NCI-H187 treated with DMSO at 0.1 percent for 48 hours (cell line): ENCODE measurements around the gene ARRDC5.
"Not testable (repeated sequence)": the region's sequence is repeated elsewhere in the genome, so short reads cannot be mapped to it uniquely, and the experiment has no call there.

Source experiments
- DNase-seq: peaks from one replicate; lab custom pipeline; 2025; lab: John Stamatoyannopoulos, UW

ARRDC5 gene

GRCh38 chr19:4909897-4910593 lies 7.3 kb upstream of the ARRDC5 start:
- peak; percentile 82 for DNase-seq

GRCh38 chr19:4909156-4909896 lies 6.6 kb upstream of the ARRDC5 start, which contains the start of gene UHRF1:
UHRF1 (plus strand) TSS chr19:4909501; CDS start chr19:4910886, 1,385 bp downstream.
- DNase-seq, result no peak

GRCh38 chr19:4908781-4909155 lies 6.1 kb upstream of the ARRDC5 start:
- no peak for DNase-seq

- no peak for DNase-seq
Measured at GRCh38 chr19:4908360-4908759, 5.7 kb upstream of the ARRDC5 start.

GRCh38 chr19:4906963-4907362 lies 4.3 kb upstream of the ARRDC5 start:
- no peak for DNase-seq

GRCh38 chr19:4904481-4904880 lies 1.8 kb upstream of the ARRDC5 start:
- no peak for DNase-seq

GRCh38 chr19:4900879-4901278 lies 1.8 kb downstream of the ARRDC5 start:
- not testable (repeated sequence) for DNase-seq

GRCh38 chr19:4897146-4897545 lies 5.5 kb downstream of the ARRDC5 start:
- DNase-seq, result no peak

GRCh38 chr19:4896372-4896771 lies 6.3 kb downstream of the ARRDC5 start:
- DNase-seq, result no peak

GRCh38 chr19:4892962-4893361 lies 9.7 kb downstream of the ARRDC5 start:
- DNase-seq, result not testable (repeated sequence)

GRCh38 chr19:4891066-4891465 lies 11.6 kb downstream of the ARRDC5 start:
- no peak for DNase-seq

GRCh38 chr19:4889034-4889815 lies 13.5 kb downstream of the ARRDC5 start:
- DNase-seq, result no peak

GRCh38 chr19:4887803-4888202 lies 14.9 kb downstream of the ARRDC5 start:
- DNase-seq, result not testable (repeated sequence)

- DNase-seq, result not testable (repeated sequence)
Measured at GRCh38 chr19:4884993-4885392, 17.7 kb downstream of the ARRDC5 start.

- DNase-seq, result not testable (repeated sequence)
Measured at GRCh38 chr19:4882874-4883273, 19.8 kb downstream of the ARRDC5 start.

GRCh38 chr19:4879041-4879440 lies 23.7 kb downstream of the ARRDC5 start:
- no peak for DNase-seq

GRCh38 chr19:4878491-4878968 lies 24.2 kb downstream of the ARRDC5 start:
- DNase-seq, result no peak

GRCh38 chr19:4877753-4878490 lies 24.8 kb downstream of the ARRDC5 start:
- no peak for DNase-seq

GRCh38 chr19:4873930-4874329 lies 28.8 kb downstream of the ARRDC5 start:
- DNase-seq, result no peak

- no peak for DNase-seq
Measured at GRCh38 chr19:4871711-4872110, 31.0 kb downstream of the ARRDC5 start.

- no peak for DNase-seq
Measured at GRCh38 chr19:4870025-4870700, 32.5 kb downstream of the ARRDC5 start.
